ENCODE results near the gene FRMD4A. TPM values are rescaled to one million over a fixed set of nuclear protein-coding genes. Genes with fewer than 3 reads are reported as not detected.

Gene FRMD4A
- total and polyA plus RNA-seq, 10 of the 15 experiments (the other 5 are each of a cell fraction or from before 2014, with no cell fraction given): 17.8 to 75.2 (median 39.1) TPM

DNA sequence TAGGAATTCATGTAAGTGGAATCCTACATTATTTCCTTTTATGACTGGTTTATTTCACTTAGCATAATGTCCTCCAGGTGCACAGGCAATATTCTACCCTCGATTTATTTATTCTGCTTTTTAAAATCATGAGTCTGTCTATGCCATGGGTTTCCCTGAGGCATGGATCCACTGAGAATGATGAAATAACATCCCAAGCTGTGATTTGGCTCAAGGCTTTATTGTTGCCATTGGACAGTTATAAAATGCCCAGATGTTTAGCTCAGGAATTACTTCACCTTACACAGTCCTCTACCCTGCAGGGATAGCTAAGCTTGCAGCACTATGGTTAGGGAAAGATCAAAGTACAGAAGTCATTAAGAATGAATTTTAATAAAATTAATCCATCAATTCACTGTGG lies 219.5 kb downstream of the FRMD4A start (continued):
- TF ChIP-seq PRDM15 (CRISPR knock-in tag; IDR thresholded peaks at IDR 0.05) (no peak), SPI1 (IDR thresholded peaks at IDR 0.05; ENCODE audit: borderline replicate concordance, insufficient read depth, low read depth, low read length) (no peak), NR2C2 (IDR thresholded peaks at IDR 0.05; ENCODE audit: borderline replicate concordance, control insufficient read depth, insufficient read length, low read depth) (no peak)

- no peaks in the 10 kb centered on the region; a peak in 1 of 4 replicates for H3K27me3 ChIP-seq (replicated peaks in 1 of 2; ENCODE audit: control insufficient read depth in 2 of 2, insufficient read depth in 2 of 2, low read length in 1 of 2)
- H3K4me3 ChIP-seq: no peak overlapping the region
- H3K79me2 ChIP-seq (ENCODE audit: control insufficient read depth, insufficient read depth, low read length): no peaks in the 10 kb centered on the region
- CTCF ChIA-PET: no interaction called here
- RAD21 ChIA-PET (ENCODE audit: unreplicated experiment): no interaction called here
- no peak overlapping the region for H3K9ac ChIP-seq (ENCODE audit: control insufficient read depth, insufficient read depth, low read length)
- POLR2A ChIA-PET: no interaction called here
- BruUV-seq (replicated peaks): no TSS peak
- ATAC-seq: no peak
- H3K9me3 ChIP-seq (replicated peaks; ENCODE audit: control insufficient read depth, insufficient read depth, low read length): no peaks in the 10 kb centered on the region; the same call in 2 of the 3 replicates
- no peak overlapping the region for H3K27ac ChIP-seq (ENCODE audit: control insufficient read depth, insufficient read depth)
- H3K4me1 ChIP-seq (ENCODE audit: control insufficient read depth, insufficient read depth, low read length): no peaks in the 10 kb centered on the region
- 32% methylated on average over 3 of the region's 3 CpGs for WGBS (ENCODE audit: insufficient coverage, insufficient replicate concordance, low lambda C conversion rate, missing lambda C conversion rate)
- no peak overlapping the region for H3K4me2 ChIP-seq (ENCODE audit: control insufficient read depth, insufficient read depth)
- H4K20me1 ChIP-seq (ENCODE audit: control insufficient read depth, insufficient read depth): no peaks in the 10 kb centered on the region
- no peak for DNase-seq (ENCODE audit: low read depth, low spot score)
- in situ Hi-C loops (cut with MboI) (no loop called here), intact Hi-C loops (cut with micrococcal nuclease; ENCODE audit: unreplicated experiment) (no loop called here)
- H2AFZ ChIP-seq (ENCODE audit: control insufficient read depth, low read depth, low read length): no peak overlapping the region
- FAIRE-seq: no peak
- SMC1A ChIA-PET (ENCODE audit: uncharacterized antibody, unreplicated experiment): no interaction called here
- no peaks in the 10 kb centered on the region for H3K36me3 ChIP-seq (ENCODE audit: control insufficient read depth in 2 of 2, insufficient read depth in 2 of 2, low read length in 1 of 2)
- TF ChIP-seq TBL1XR1 (IDR thresholded peaks at IDR 0.05; ENCODE audit: low read depth, low read length) (no peak), CREM (IDR thresholded peaks at IDR 0.05; ENCODE audit: low read depth) (no peak), RB1 (IDR thresholded peaks at IDR 0.05; ENCODE audit: borderline replicate concordance) (no peak), MXI1 (IDR thresholded peaks at IDR 0.05; ENCODE audit: low read depth, low read length) (no peak), CHD1 (IDR thresholded peaks at IDR 0.05; ENCODE audit: low read depth, low read length) (no peak), KLF5 (IDR thresholded peaks at IDR 0.05; ENCODE audit: partially characterized antibody) (no peak), PRDM15 (CRISPR knock-in tag; IDR thresholded peaks at IDR 0.05) (no peak), BCL3 (IDR thresholded peaks at IDR 0.05; ENCODE audit: borderline replicate concordance, insufficient read depth, low read depth, low read length, poor library complexity, severe bottlenecking) (no peak), MYC (IDR thresholded peaks at IDR 0.05; ENCODE audit: insufficient read depth, insufficient read length, insufficient replicate concordance, low read length, severe bottlenecking) (no peak)
- TF ChIP-seq, protein P1, sequence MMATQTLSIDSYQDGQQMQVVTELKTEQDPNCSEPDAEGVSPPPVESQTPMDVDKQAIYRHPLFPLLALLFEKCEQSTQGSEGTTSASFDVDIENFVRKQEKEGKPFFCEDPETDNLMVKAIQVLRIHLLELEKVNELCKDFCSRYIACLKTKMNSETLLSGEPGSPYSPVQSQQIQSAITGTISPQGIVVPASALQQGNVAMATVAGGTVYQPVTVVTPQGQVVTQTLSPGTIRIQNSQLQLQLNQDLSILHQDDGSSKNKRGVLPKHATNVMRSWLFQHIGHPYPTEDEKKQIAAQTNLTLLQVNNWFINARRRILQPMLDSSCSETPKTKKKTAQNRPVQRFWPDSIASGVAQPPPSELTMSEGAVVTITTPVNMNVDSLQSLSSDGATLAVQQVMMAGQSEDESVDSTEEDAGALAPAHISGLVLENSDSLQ (IDR thresholded peaks at IDR 0.05): no peak
Measured at GRCh38 chr10:14106828-14107227, 223.9 kb downstream of the FRMD4A start.

All from GM12878 (cell line).